Loucy (cell line): Measurements from ENCODE around the gene CCDC149.

ENCODE experiments used
- CTCF ChIP-seq: fragments of 200-600 bp; sonication (generic); conservative IDR thresholded peaks from 2 replicates; pipeline ENCODE4 v1.5.1; 2014; ENCODE audit warnings: mild to moderate bottlenecking, antibody characterized with exemption, low read length
- EZH2phosphoT487 ChIP-seq: fragments of 200-600 bp; IDR thresholded peaks from 2 replicates; pipeline ENCODE4 v1.6.1; 2018; ENCODE audit warnings: antibody characterized with exemption, mild to moderate bottlenecking, moderate library complexity, borderline replicate concordance

DNA sequence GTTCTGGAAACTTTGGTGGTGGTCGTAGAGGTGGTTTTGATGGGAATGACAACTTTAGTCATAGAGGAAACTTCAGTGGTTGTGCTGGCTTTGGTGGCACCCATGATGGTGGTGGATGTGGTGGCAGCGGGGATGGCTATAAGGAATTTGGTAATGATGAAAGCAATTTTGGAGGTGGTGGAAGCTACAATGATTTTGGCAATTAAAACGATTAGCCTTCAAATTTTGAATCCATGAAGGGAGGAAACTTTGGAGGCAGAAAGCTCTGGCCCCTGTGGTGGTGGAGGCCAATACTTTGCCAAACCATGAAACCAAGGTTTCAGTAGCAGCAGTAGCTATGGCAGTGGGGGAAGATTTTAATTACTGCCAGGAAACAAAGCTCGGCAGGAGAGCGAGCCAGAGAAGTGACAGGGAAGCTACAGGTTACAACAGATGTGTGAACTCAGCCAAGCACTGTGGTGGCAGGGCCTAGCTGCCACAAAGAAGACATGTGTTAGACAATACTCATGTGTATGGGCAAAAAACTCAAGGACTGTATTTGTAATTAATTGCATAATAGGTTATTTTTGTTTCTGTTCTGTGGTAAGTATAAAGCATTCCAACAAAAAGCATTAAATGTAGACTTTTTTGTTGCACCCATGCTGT lies 140.7 kb downstream of the CCDC149 start:
- TF ChIP-seq CTCF = no peak
- TF ChIP-seq EZH2phosphoT487 = no peak
